Ovary (tissue), 9 donors: ENCODE data around the gene PRPF19. TPM values are rescaled to one million over a fixed set of nuclear protein-coding genes. Genes with fewer than 3 reads are reported as not detected.

Experiments used
- DNase-seq, 5 donors: peaks; one replicate each; pipeline ENCODE4 v3.0.0-alpha.2; 2019 to 2020
- H3K27ac ChIP-seq, 2 donors: fragments of 200-600 bp; one replicate each; pipeline versions ENCODE4 v1.5.1 to v1.8.0; 2019 to 2022
- H3K27me3 ChIP-seq: fragments of 200-600 bp; one replicate; pipeline ENCODE4 v1.8.0; 2022
- H3K36me3 ChIP-seq: fragments of 200-600 bp; sonication (generic); one replicate; pipeline ENCODE4 v1.5.1; 2019
- H3K4me1 ChIP-seq: one replicate; pipeline ENCODE4 v1.8.1; 2013; ENCODE audit warnings: mild to moderate bottlenecking, moderate library complexity; ENCODE audit not compliant: insufficient read depth
- H3K4me3 ChIP-seq: fragments of 200-600 bp; sonication (generic); one replicate; pipeline ENCODE4 v1.5.1; 2017
- H3K9me3 ChIP-seq, 2 donors: fragments of 200-600 bp in 1 of 2; sonication (generic) in 1 of 2; one replicate each; pipeline versions ENCODE4 v1.5.1 to v1.8.1; 2013 to 2019; ENCODE audit warnings: mild to moderate bottlenecking in 1 of 2, moderate library complexity in 1 of 2
- EP300 ChIP-seq: sonication (generic); formaldehyde crosslinking; IDR thresholded peaks from one replicate; pipeline ENCODE4 v1.6.1; 2017; ENCODE audit warnings: antibody characterized with exemption
- POLR2A ChIP-seq: fragments of 450-650 bp; IDR thresholded peaks from one replicate; pipeline ENCODE4 v1.6.1; 2017; ENCODE audit warnings: antibody characterized with exemption, mild to moderate bottlenecking, moderate library complexity
- WGBS, 3 donors: extraction: QIAGEN DNeasy Blood & Tissue Kit in 1 of 3; methylation state at CpG; one replicate each; pipeline versions ENCODE4 v1.1.5 to v1.1.7; 2013 to 2017; 5-methylcytosine and 5-hydroxymethylcytosine counted together
- intact Hi-C, 4 donors: fragments of 100-400 bp; cut with DNase I; formaldehyde crosslinking; loops; one replicate each; pipeline versions ENCODE4 v1.11.0 to v1.15.1; 2022 to 2023
- polyA plus RNA-seq, 2 donors: library from polyadenylated mRNA; stranded (reverse); fragments of 200-250 nt in 1 of 2; fragments of 350-450 nt in 1 of 2; fragmentation: Illumina TruSeq in 1 of 2; extraction: RNeasy Lipid Tissue Mini Kit (QIAGEN cat#74804) in 1 of 2; gene quantifications; one replicate each; pipeline ENCODE4 v1.2.3, GENCODE V29; 2013 to 2014
- total RNA-seq, 7 donors: library from RNA; depleted of rRNA in 2 of 7; stranded (reverse); fragments of >200 nt in 2 of 7; fragmentation: NEBNext Ultra II Directional in 3 of 7; extraction: Animal tissue kit (Norgen Biotek cat#: 25700) in 3 of 7; gene quantifications; one replicate each; pipeline versions ENCODE4 v1.1.0 to v1.2.4, GENCODE V29; 2016 to 2023
- TF ChIP-seq, protein P1 (sequence below), 3 donors: fragments of 450-650 bp in 2 of 3; fragments of 200-600 bp in 1 of 3; IDR thresholded peaks; one replicate each; pipeline versions ENCODE4 v1.5.1 to v1.8.0; 2016 to 2022; ENCODE audit warnings: antibody characterized with exemption in 3 of 3, mild to moderate bottlenecking in 1 of 3
- donor health status: DM: no; HTN: no; CAD: no; lungs with moderate emphysema.
- donor health status: DM: no; HTN: no; CAD: no.
- donor health status: Bipolar disorder and iron deficiency.
- donor health status: DM: yes; HTN: yes; CAD: no.
- donor health status: DM: no; HTN: no; CAD: no.
- donor health status: DM: yes; HTN: yes; CAD: no.

PRPF19 gene
- total and polyA plus RNA-seq, 9 donors: 44.1 to 109 (median 91.6) TPM

DNA sequence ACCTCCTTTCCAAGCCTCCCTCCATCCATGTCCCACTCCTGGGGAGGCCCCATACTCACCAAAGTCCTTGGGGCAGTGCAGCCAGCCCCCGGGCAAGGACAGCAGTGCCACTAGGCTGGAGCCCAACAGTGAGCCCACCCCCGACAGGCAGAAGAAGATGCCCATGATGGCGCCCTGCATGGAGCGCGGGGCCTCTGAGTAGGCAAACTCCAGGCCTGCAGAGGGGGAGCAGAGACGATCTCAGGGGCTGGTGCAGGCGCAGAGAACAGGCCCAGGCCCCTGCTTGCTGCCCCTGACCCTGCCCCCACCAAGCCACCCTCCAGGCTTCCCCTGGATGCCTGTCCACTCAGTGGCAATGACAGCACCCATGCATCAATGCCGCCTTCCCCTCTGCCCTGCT lies 31.4 kb upstream of the PRPF19 start:
- H3K9me3 ChIP-seq: no peaks in the 10 kb centered on the region
- TF ChIP-seq, protein P1, sequence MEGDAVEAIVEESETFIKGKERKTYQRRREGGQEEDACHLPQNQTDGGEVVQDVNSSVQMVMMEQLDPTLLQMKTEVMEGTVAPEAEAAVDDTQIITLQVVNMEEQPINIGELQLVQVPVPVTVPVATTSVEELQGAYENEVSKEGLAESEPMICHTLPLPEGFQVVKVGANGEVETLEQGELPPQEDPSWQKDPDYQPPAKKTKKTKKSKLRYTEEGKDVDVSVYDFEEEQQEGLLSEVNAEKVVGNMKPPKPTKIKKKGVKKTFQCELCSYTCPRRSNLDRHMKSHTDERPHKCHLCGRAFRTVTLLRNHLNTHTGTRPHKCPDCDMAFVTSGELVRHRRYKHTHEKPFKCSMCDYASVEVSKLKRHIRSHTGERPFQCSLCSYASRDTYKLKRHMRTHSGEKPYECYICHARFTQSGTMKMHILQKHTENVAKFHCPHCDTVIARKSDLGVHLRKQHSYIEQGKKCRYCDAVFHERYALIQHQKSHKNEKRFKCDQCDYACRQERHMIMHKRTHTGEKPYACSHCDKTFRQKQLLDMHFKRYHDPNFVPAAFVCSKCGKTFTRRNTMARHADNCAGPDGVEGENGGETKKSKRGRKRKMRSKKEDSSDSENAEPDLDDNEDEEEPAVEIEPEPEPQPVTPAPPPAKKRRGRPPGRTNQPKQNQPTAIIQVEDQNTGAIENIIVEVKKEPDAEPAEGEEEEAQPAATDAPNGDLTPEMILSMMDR (IDR thresholded peaks at IDR 0.05): no peak
- no peak for TF ChIP-seq POLR2A
- no peak overlapping the region for H3K4me3 ChIP-seq
- H3K27ac ChIP-seq: no peak overlapping the region
- WGBS, 3 donors: 87 to 95% (median 93%) methylated on average over 8 of the region's 8 CpGs
- H3K4me1 ChIP-seq: no peaks in the 10 kb centered on the region
- intact Hi-C loops: no loop called here
- H3K36me3 ChIP-seq: no peaks in the 10 kb centered on the region
- DNase-seq: peak in 1 of 5 donors; percentile 17
- no peaks in the 10 kb centered on the region for H3K27me3 ChIP-seq

DNA sequence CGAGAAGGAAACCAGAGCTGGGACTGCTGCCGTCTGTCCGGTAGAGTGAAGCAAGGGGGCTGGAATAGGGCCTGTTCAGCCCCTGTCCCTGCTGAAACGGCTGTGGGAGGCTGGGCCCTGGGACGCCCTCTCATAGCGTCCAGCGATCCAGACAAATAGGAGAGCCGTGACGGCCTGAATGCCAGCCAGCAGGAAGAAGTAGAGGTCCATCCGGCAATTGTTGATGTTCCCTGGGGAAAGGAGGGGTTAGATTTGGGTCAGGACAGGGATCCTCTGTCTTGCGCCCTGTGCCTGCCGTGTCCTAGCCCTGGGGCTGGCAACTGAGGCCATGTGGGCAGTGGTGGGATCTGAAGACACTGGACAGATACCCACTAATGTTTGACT lies 30.8 kb upstream of the PRPF19 start:
- no peak overlapping the region for H3K27ac ChIP-seq
- no peaks in the 10 kb centered on the region for H3K36me3 ChIP-seq
- no peaks in the 10 kb centered on the region for H3K9me3 ChIP-seq
- TF ChIP-seq, protein P1 (IDR thresholded peaks at IDR 0.05): no peak
- TF ChIP-seq POLR2A (no peak), EP300 (no peak)
- no peaks in the 10 kb centered on the region for H3K27me3 ChIP-seq
- H3K4me3 ChIP-seq: no peak overlapping the region
- peak in 1 of 5 donors; percentile 18 for DNase-seq
- intact Hi-C loops: no loop called here
- WGBS, 3 donors: 46 to 52% (median 49%) methylated on average over 12 of the region's 12 CpGs
- no peaks in the 10 kb centered on the region for H3K4me1 ChIP-seq

DNA sequence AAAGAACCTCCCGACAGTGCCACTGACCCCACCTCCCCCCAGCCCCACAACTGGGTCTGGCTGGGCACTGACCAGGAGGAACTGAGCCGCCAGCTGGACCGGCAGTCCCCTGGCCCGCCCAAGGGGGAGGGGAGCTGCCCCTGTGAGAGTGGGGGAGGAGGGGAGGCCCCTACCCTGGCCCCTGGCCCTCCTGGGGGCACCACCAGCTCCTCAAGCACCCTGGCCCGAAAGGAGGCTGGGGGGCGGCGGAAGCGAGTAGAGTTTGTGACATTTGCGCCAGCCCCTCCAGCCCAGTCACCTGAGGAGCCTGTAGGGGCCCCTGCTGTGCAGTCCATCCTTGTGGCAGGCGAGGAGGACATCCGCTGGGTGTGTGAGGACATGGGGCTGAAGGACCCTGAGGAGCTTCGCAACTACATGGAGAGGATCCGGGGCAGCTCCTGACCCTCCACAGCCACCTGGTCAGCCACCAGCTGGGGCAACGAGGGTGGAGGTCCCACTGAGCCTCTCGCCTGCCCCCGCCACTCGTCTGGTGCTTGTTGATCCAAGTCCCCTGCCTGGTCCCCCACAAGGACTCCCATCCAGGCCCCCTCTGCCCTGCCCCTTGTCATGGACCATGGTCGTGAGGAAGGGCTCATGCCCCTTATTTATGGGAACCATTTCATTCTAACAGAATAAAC lies 30.2 kb upstream of the PRPF19 start:
- DNase-seq: peak in 1 of 5 donors; percentile 23
- intact Hi-C loops: no loop called here
- TF ChIP-seq POLR2A (no peak), EP300 (no peak)
- TF ChIP-seq, protein P1 (IDR thresholded peaks at IDR 0.05): no peak
- Histone ChIP-seq H3K4me3 (no peak overlapping the region), H3K36me3 (no peaks in the 10 kb centered on the region), H3K9me3 (no peaks in the 10 kb centered on the region), H3K27ac (no peak overlapping the region), H3K27me3 (no peaks in the 10 kb centered on the region), H3K4me1 (no peaks in the 10 kb centered on the region)
- 83 to 87% (median 86%) methylated on average over 15 to 18 of the region's 18 CpGs for WGBS, 3 donors

DNA sequence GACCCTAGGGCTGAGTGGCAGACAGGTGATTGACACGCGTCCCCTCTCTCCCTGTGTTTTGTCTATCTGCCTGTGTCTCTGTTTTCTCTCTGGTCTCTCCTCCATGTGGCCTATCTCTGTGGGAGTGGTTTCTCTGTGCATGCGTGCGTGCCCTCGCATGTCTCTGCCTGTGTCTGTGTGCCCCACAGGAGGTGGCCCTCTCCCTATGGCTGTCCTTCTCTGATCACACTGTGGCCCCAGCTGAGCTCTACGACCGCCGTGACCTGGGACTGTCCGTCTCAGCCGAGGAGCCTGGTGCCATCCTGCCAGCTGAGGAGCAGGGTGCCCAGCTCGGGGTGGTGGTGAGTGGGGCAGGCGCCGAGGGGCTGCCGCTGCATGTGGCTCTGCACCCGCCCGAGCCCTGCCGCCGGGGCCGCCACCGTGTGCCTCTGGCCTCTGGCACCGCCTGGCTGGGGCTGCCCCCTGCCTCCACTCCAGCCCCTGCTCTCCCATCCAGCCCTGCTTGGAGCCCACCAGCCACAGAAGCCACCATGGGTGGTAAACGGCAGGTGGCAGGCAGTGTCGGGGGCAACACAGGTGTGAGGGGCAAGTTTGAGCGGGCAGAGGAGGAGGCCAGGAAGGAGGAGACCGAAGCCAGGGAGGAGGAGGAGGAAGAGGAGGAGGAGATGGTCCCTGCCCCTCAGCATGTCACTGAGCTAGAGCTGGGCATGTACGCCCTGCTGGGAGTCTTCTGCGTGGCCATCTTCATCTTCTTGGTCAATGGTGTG lies 29.5 kb upstream of the PRPF19 start:
- H3K4me1 ChIP-seq: no peaks in the 10 kb centered on the region
- H3K9me3 ChIP-seq: no peaks in the 10 kb centered on the region
- H3K27ac ChIP-seq: no peak overlapping the region
- peak in 1 of 5 donors; percentile 19 for DNase-seq
- H3K4me3 ChIP-seq: no peak overlapping the region
- intact Hi-C loops: no loop called here
- TF ChIP-seq, protein P1 (IDR thresholded peaks at IDR 0.05): no peak
- TF ChIP-seq POLR2A (no peak), EP300 (no peak)
- no peaks in the 10 kb centered on the region for H3K36me3 ChIP-seq
- WGBS, 3 donors: 83 to 91% (median 90%) methylated on average over 27 of the region's 27 CpGs
- H3K27me3 ChIP-seq: no peaks in the 10 kb centered on the region
